Transverse colon (tissue), 4 donors: ENCODE measurements around the gene MPZL3.

Source experiments
- POLR2A ChIP-seq: fragments of 450-650 bp; IDR thresholded peaks from one replicate; pipeline ENCODE4 v1.6.1; 2016; ENCODE audit warnings: antibody characterized with exemption, mild to moderate bottlenecking, moderate library complexity
- POLR2AphosphoS5 ChIP-seq, 3 donors: sonication (generic); formaldehyde crosslinking; IDR thresholded peaks; one replicate each; pipeline ENCODE4 v1.6.1; 2016; ENCODE audit warnings: antibody characterized with exemption in 3 of 3
- TF ChIP-seq, protein P1 (sequence below), 5 experiments: fragments of 200-600 bp in 3 of 5; fragments of 450-650 bp in 2 of 5; sonication (generic) in 3 of 5; IDR thresholded peaks; 1 replicate in 2 of 5; 2 replicates in 3 of 5; pipeline ENCODE4 v1.5.1; 2016 to 2017; ENCODE audit warnings: antibody characterized with exemption in 5 of 5, inconsistent platforms in 3 of 5, mild to moderate bottlenecking in 2 of 5, moderate library complexity in 1 of 5

DNA sequence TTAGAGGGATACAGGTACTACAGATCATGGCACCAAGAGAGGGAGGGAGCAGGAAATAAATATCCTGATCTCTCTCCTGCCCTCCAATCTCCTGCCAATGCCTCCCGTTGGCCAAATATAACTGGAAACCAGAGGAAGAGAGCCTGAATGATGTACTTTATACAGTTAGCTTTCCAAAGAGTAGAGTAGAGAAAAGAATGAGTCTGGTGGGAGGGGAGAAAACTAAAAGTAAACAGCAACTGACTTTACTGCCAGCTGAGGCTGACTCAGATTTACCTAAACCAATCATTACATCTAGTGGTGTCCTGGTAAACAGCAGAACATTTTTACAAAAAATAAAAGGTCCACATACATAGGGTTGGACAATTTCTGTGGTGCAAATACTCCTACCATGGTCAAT, 5.1 kb downstream of the MPZL3 start:
- TF ChIP-seq, protein P1, sequence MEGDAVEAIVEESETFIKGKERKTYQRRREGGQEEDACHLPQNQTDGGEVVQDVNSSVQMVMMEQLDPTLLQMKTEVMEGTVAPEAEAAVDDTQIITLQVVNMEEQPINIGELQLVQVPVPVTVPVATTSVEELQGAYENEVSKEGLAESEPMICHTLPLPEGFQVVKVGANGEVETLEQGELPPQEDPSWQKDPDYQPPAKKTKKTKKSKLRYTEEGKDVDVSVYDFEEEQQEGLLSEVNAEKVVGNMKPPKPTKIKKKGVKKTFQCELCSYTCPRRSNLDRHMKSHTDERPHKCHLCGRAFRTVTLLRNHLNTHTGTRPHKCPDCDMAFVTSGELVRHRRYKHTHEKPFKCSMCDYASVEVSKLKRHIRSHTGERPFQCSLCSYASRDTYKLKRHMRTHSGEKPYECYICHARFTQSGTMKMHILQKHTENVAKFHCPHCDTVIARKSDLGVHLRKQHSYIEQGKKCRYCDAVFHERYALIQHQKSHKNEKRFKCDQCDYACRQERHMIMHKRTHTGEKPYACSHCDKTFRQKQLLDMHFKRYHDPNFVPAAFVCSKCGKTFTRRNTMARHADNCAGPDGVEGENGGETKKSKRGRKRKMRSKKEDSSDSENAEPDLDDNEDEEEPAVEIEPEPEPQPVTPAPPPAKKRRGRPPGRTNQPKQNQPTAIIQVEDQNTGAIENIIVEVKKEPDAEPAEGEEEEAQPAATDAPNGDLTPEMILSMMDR (IDR thresholded peaks at IDR 0.05): no peak
- TF ChIP-seq POLR2AphosphoS5 (IDR thresholded peaks at IDR 0.05): no peak
- TF ChIP-seq POLR2A: no peak
